ENCODE results near the gene WBP1L.

- TF ChIP-seq CTCF (IDR thresholded peaks at IDR 0.05; ENCODE audit: poor library complexity, severe bottlenecking) (no peak), TAF1 (IDR thresholded peaks at IDR 0.05; ENCODE audit: low read depth) (no peak), EZH2 (IDR thresholded peaks at IDR 0.05; ENCODE audit: borderline replicate concordance, insufficient read depth, low read length, poor library complexity, severe bottlenecking) (no peak), RAD21 (conservative IDR thresholded peaks at IDR 0.05) (no peak), POLR2AphosphoS5 (IDR thresholded peaks at IDR 0.05) (no peak), SMC3 (conservative IDR thresholded peaks at IDR 0.05; ENCODE audit: poor library complexity) (no peak)
- TF ChIP-seq, protein P1, sequence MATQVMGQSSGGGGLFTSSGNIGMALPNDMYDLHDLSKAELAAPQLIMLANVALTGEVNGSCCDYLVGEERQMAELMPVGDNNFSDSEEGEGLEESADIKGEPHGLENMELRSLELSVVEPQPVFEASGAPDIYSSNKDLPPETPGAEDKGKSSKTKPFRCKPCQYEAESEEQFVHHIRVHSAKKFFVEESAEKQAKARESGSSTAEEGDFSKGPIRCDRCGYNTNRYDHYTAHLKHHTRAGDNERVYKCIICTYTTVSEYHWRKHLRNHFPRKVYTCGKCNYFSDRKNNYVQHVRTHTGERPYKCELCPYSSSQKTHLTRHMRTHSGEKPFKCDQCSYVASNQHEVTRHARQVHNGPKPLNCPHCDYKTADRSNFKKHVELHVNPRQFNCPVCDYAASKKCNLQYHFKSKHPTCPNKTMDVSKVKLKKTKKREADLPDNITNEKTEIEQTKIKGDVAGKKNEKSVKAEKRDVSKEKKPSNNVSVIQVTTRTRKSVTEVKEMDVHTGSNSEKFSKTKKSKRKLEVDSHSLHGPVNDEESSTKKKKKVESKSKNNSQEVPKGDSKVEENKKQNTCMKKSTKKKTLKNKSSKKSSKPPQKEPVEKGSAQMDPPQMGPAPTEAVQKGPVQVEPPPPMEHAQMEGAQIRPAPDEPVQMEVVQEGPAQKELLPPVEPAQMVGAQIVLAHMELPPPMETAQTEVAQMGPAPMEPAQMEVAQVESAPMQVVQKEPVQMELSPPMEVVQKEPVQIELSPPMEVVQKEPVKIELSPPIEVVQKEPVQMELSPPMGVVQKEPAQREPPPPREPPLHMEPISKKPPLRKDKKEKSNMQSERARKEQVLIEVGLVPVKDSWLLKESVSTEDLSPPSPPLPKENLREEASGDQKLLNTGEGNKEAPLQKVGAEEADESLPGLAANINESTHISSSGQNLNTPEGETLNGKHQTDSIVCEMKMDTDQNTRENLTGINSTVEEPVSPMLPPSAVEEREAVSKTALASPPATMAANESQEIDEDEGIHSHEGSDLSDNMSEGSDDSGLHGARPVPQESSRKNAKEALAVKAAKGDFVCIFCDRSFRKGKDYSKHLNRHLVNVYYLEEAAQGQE (IDR thresholded peaks at IDR 0.05; ENCODE audit: borderline replicate concordance) = no peak
Observed at GRCh38 chr10:102814453-102814871, 70.7 kb downstream of the WBP1L start.
